Measurements from ENCODE around the gene MED22.
"Not testable (repeated sequence)": the region's sequence is repeated elsewhere in the genome, so short reads cannot be mapped to it uniquely, and the experiment has no call there.

The MED22 gene

DNA sequence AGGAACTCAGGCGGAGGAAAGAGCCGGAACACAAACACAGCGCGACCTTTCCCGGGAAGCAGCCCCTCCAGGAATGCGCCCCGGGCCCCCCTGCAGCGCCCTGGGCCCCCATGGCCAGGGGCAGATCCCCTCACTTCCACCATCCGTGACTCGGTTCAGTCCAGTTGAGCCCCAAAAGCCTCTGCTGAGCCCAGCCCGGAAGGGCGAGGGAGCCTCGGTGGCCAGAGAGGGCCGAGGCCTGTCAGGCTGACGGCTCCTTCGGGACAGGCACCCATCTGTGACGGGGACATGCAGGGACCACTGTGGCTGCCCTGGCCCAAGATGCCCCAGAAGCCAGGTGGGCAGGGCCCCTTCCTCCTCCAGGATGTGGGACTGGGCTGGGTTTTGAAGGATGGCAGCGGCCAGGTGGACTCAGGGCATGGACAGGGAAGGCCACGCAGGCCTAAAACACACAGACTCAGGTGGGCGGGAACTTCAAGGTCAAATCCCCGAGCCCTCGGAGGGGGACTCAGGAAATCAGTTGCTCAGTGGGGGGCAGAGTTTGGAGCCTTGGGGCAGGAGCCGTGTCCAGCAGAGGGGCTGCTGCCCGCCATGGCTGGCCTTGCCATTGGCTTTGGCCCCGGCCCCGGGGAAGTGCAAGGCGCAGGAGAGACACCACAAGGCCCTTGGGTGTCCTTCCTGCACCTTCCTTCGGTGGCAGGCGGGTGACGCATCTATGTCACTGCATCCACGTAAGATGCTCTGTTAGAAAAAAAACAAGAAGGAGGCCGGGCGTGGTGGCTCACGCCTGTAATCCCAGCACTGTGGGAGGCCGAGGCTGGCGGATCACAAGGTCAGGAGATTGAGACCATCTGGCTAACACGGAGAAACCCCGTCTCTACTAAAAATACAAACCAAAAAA is 43.2 kb downstream of the MED22 start:
- no peak for DNase-seq (ENCODE audit: low spot score)

DNA sequence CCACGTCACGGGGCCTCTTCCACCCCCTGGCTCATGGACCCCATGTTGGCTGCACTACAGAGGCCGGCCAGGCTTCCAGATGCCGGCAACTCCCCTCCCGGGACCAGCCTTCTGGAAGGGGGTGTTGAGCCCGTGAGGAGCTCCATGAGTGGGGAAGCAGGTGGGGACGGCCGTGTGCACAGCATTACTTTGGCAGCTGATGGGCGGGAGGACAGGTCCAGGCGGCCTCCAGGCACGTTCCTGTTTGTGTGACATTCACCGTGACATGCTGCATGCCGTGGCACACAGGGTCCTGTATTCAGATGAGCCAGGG is 43.8 kb downstream of the MED22 start:
- DNase-seq (ENCODE audit: low spot score) = no peak

DNA sequence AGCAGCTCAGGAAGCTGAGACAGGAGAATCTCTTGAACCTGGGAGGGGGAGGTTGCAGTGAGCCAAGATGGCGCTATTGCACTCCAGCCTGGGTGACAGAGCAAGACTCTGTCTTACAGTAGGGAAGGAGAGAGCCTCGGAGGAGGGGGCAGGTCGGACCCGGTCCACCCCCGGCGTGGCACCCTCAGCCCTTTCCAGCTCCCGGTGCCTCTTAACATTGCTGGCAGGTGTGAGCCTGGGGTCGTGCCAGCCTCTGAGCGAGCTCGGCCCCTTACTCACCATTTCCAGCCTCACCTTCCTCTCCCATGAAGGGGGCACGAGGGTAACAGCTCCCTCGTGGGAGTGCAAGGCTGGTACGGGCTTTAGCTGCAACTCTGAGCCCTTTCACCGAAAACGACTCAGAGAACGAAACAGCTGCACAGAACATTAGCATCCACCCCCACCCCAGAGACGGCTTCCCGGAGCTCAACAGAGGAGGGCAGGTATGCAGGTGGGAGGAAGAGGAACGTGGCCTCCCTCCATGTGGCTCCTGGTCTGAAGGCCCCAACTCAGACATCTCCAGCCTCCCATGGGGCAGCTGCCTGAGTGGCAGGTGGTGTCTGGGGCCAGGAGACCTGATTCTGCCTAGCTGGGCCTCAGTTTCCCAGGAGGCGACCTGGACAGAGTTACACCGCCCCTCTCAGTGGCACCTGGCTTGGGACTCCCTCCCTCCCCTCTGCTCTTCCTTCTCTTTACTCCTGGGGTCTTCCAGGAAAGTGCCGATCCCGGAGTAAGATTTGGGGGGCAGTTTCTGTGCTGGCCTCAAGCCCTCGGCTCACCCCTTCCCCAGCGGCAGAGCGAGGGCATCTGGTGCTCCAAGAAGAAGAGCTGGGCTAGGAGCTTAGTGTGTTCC is 44.4 kb downstream of the MED22 start:
- no peak for DNase-seq (ENCODE audit: low spot score)

GRCh38 chr9:133301253-133302230 is 46.4 kb downstream of the MED22 start:
- no peak for DNase-seq (ENCODE audit: low spot score)

DNA sequence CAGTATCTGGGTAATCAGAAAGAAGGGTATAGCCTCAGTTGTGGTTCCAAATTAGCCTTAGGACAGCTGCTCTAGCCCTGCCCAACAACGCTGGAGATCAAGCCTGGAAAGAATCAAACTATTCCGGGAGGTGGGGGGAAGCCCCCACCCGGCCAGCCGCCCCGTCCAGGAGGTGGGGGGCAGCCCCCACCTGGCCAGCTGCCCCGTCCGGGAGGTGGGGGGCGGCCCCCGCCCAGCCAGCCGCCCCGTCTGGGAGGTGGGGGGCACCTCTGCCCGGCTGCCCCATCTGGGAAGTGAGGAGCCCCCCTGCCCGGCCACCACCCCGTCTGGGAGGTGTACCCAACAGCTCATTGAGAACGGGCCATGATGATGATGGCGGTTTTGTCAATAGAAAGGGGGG is 47.9 kb downstream of the MED22 start:
- not testable (repeated sequence) for DNase-seq (ENCODE audit: low spot score)

DNA sequence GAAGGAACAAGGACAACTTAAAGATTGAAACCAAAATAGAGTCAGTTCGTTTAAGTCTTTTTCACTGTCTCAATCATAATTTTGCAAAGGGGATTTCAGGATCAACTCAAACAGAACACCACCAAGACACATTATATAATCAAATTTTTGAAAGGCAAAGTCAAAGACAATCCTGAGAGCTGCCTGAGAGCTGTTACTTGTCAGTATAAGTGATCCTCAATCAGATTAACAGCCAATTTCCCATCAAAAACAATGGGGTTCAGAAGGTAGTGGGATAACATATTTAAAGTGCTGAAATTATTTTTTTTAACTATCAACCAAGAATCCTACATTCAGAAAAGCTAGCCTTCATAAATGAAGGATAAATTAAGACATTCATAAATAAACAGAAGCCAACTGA is 53.7 kb downstream of the MED22 start:
- DNase-seq (ENCODE audit: low spot score) = no peak

DNA sequence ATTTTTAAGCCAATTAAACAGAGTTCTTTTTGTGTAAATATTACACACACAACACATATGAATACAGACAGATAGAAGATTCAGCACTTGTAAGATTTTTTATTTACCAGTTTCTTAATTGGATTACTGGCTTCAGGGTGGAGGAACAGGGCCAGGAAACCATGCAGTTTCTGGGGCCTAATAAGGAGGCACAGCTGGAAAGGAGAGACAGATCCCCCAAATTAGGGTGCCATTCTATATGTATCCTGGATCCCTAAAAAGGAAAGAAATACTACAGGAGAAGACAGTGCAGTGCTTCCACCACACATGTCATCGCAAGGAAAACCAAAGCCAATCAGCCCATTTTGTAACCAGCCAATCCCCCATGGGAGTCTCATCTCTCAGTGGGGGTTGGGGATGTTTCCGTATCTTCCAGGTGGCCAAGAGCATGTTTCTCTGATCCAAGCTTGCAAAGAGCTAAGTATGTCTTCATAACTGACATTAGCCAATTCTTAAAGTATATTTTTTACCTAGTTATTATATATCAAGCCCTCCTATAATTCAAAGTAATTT is 57.1 kb downstream of the MED22 start:
- no peak for DNase-seq (ENCODE audit: low spot score)
